Sigmoid colon (tissue), 4 donors: ENCODE results near the gene RNF144A.

Source experiments
- EP300 ChIP-seq, 4 donors: sonication (generic); formaldehyde crosslinking; IDR thresholded peaks; one replicate each; pipeline ENCODE4 v1.6.1; 2017; ENCODE audit warnings: antibody characterized with exemption in 4 of 4
- POLR2A ChIP-seq, 2 donors: fragments of 450-650 bp; IDR thresholded peaks; one replicate each; pipeline ENCODE4 v1.6.1; 2016; ENCODE audit warnings: antibody characterized with exemption in 2 of 2, mild to moderate bottlenecking in 2 of 2, moderate library complexity in 2 of 2
- POLR2AphosphoS5 ChIP-seq, 4 donors: sonication (generic); formaldehyde crosslinking; IDR thresholded peaks; one replicate each; pipeline ENCODE4 v1.6.1; 2017; ENCODE audit warnings: antibody characterized with exemption in 4 of 4
- TF ChIP-seq, protein P1 (sequence below), 4 experiments: fragments of 450-650 bp in 3 of 4; fragments of 200-600 bp in 1 of 4; IDR thresholded peaks; one replicate each; pipeline ENCODE4 v1.5.1; 2016 to 2019; ENCODE audit warnings: antibody characterized with exemption in 4 of 4, mild to moderate bottlenecking in 3 of 4, moderate library complexity in 2 of 4

DNA sequence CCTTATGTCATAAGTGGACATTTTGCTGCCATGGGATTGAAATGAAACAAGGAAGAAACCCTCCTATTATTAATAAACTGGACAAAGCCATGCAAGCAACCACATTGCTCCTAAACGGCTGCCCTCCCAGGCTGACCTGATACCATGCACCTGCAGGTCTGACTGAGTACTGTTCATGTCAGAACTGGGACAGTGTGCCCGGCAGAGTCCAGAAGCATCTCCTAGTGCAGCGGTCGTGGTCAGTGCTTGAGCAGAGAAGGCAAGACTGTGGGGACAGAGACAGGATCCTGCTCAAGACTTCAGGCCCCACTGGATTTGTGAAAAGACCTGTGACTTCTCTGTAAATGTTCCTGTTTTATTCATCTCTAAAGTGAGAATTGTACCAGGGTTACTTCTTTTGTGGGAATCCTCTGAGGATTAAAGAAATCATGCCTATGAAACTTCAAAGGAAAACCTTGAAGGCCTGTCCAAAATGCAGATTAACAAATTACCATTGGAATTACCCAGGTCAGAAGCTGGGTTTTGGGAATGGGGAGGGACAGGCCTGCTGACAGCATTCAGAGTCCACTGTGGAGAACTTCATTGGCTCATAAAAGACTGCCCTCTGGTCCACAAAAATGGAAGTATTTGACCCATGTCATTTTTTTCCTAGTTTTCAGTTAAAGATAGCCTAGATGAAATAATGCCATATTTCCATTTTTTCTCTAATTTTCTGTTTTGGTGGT is 13.9 kb downstream of the RNF144A start:
- no peak for TF ChIP-seq POLR2AphosphoS5 (IDR thresholded peaks at IDR 0.05)
- TF ChIP-seq, protein P1, sequence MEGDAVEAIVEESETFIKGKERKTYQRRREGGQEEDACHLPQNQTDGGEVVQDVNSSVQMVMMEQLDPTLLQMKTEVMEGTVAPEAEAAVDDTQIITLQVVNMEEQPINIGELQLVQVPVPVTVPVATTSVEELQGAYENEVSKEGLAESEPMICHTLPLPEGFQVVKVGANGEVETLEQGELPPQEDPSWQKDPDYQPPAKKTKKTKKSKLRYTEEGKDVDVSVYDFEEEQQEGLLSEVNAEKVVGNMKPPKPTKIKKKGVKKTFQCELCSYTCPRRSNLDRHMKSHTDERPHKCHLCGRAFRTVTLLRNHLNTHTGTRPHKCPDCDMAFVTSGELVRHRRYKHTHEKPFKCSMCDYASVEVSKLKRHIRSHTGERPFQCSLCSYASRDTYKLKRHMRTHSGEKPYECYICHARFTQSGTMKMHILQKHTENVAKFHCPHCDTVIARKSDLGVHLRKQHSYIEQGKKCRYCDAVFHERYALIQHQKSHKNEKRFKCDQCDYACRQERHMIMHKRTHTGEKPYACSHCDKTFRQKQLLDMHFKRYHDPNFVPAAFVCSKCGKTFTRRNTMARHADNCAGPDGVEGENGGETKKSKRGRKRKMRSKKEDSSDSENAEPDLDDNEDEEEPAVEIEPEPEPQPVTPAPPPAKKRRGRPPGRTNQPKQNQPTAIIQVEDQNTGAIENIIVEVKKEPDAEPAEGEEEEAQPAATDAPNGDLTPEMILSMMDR (IDR thresholded peaks at IDR 0.05): no peak
- no peak for TF ChIP-seq POLR2A (IDR thresholded peaks at IDR 0.05)
- TF ChIP-seq EP300 (IDR thresholded peaks at IDR 0.05): no peak
